GM19035 (cell line): Measurements from ENCODE around the gene MAGI3.
"Not testable (repeated sequence)": the region's sequence is repeated elsewhere in the genome, so short reads cannot be mapped to it uniquely, and the experiment has no call there.

Experiments used
- ATAC-seq: cut with Tn5 transposase; IDR thresholded peaks from one replicate; pipeline ENCODE4 v1.9.1; 2021; ENCODE audit not compliant: unreplicated experiment

The MAGI3 gene

GRCh38 chr1:113508364-113509164 lies 118.2 kb downstream of the MAGI3 start:
- ATAC-seq: no peak

DNA sequence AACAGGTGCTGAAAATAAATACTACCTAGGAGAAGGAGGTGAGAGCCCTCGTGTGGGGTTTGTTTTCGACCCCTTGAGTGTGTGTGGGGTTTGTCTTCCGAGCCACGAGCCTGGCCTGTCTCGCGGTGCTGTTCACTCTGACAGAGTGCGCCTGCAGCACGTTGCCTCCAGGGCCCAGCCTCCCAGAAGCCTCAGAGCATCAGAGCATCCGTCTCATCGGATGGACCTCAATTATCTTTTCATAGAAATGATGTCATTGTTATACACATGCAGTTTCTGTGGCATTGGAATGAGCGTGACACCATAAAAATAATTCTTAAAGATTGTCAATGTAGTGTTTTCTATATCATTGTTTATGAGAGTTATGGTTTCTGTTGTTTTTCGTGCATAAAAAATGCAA lies 119.5 kb downstream of the MAGI3 start:
- ATAC-seq: not testable (repeated sequence)

DNA sequence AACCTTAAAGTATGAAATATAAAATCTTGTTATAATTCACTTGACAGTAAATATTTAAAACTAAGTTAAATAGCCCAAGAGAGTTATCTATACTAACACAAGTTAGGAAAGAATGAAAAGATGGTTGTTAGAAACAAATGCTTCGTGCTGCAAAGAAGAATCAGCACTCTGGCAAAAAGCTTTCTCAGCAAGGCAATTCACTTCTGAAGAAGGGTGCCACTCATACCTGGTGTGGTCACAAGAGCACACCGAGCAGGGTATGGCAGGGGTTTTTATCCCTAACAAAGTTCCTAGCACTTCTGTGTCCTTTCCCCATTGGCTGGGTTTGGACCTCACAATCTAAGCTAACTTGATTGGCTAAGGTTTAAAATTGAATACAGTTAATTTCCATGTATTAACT lies 121.0 kb downstream of the MAGI3 start:
- ATAC-seq: no peak

- no peak for ATAC-seq
Observed at GRCh38 chr1:113515498-113515897, 125.2 kb downstream of the MAGI3 start.

DNA sequence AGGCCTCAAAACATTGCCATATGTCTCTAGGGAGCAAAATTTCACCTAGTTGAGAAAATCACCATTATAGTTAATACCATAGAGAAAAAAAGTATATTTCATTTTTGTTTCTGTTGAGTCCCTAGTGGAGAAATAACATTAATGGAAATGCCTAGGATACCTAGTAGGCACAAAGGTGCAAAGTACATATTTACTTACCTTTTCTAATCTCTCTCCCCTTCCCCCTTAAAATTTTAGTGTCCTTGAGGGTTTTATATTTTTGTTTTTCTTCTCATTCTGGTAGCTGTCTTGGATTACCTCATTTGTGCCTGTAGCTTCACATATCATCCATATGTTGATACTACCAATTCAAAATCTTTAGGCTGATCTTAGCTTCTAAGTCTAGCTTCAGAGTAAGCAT lies 127.0 kb downstream of the MAGI3 start:
- no peak for ATAC-seq

- no peak for ATAC-seq
Observed at GRCh38 chr1:113517983-113518382, 127.7 kb downstream of the MAGI3 start.

- no peak for ATAC-seq
Observed at GRCh38 chr1:113519556-113519955, 129.2 kb downstream of the MAGI3 start.

DNA sequence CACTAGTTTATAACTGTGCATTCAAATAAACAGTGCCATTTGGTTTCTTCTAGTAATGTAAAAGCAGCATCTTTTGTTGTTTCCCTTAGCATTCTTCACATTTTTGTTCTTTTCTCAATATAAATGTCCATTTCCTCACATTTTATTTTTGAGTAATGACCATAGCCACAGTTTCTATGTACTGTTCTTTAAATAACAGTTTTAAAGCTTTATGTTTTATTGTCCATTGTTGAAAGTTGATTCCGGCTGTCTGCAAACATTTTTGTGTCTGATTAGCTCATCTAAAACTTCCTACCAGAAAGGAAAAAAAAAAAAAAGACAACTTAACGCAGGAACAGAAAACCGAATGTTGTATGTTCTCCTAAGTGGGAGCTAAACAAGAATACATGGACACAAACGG lies 139.7 kb downstream of the MAGI3 start:
- no peak for ATAC-seq

- no peak for ATAC-seq
Observed at GRCh38 chr1:113531321-113531720, 141.0 kb downstream of the MAGI3 start.

- no peak for ATAC-seq
Observed at GRCh38 chr1:113533061-113533460, 142.7 kb downstream of the MAGI3 start.

- no peak for ATAC-seq
Observed at GRCh38 chr1:113534130-113534817, 144.0 kb downstream of the MAGI3 start.

- no peak for ATAC-seq
Observed at GRCh38 chr1:113534875-113535274, 144.6 kb downstream of the MAGI3 start.

DNA sequence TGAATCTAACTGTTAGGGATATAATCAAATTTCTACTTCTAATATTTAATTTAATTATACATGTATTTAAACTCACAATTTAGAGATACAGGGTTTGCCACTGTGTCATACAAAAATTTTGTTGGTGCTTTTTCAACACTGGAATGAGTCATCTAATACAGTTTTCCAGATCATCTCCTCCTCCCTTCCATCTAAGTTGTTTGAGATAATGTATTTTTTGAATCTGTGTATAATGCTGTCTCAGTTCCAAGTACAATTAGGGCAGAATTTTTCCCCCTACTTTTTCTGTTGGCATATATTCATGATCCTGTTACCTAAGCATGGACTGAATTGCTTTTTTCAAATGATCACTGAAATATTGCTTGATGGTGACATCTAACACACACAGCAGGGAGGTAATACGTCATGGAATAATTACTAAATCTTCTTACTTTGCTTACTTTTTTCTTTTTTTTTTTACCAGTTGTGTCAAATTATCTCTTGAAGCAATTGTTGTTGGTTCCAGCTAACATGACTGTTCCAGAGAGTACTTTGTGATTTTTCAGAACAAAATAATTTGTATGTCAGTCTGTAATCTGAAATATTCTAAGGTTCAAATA lies 146.0 kb downstream of the MAGI3 start:
- ATAC-seq: no peak

- ATAC-seq: no peak
Observed at GRCh38 chr1:113538225-113538624, 147.9 kb downstream of the MAGI3 start.

- ATAC-seq: no peak
Observed at GRCh38 chr1:113540335-113540734, 150.0 kb downstream of the MAGI3 start.

DNA sequence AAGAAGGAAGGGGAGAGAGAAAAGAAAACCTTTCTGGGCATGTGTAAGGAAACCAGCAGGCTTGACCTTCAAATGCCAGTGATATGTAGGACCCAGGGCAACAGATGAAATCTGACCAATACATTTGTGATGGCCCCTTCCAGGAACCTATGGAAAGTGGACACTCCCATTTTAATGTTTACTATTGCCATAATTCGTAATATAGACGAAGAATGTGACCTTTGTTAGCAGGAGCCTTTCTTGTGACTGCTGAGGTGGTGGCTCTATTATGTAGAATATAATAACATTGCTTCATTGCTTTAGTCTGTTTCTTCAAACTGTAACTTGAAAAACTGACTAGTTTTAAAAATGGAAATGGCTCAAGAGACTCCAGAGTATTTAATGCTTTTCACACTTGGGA lies 150.8 kb downstream of the MAGI3 start:
- ATAC-seq: no peak

DNA sequence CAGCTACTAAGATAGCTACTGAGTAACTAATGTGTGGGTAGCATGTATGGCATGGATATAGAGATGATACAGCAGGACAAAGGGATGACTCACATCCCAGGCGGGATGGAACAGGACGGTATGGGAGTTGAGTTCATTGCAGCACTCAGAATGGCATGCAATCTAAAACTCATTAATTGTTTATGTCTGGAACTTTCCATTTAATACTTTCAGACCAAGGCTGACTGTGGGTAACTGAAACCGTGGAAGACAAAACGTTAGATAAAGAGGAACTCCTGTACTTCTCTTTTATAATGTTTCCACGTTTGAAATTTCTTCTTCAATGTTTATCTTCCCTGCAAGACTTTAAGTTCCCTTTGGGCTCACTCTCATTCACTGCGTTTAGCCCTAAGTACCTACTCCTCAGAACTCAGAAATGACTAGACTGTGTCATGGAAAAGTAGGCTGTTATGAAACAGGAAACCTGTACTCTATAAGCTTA lies 151.9 kb downstream of the MAGI3 start:
- ATAC-seq: no peak

- no peak for ATAC-seq
Observed at GRCh38 chr1:113543110-113543509, 152.8 kb downstream of the MAGI3 start.

- no peak for ATAC-seq
Observed at GRCh38 chr1:113545210-113545609, 154.9 kb downstream of the MAGI3 start.

- ATAC-seq: no peak
Observed at GRCh38 chr1:113545626-113546025, 155.3 kb downstream of the MAGI3 start.

GRCh38 chr1:113551728-113552127 lies 161.4 kb downstream of the MAGI3 start:
- no peak for ATAC-seq

DNA sequence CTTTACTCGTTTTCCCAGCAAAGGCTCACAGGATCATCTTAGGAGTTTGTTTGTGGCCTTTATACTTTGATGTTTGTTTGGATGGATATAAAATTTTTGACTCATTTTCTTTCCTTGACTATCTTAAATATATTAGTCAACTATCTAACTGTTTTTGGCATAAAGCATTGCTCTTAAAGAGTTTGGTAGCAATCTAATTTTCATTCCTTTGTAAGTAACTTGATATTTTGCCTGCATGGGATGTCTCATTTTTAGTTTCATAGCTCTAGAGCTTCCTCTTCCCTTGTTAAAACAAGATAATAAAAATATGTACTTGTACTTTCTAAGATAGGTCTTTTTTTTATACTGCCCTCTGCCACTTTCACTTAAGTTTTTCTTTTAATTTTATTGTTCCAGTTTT lies 161.9 kb downstream of the MAGI3 start:
- ATAC-seq: no peak
